Right lobe of liver (tissue), 4 donors: Measurements from ENCODE around the gene MYH7B.

Experiments
- POLR2A ChIP-seq: fragments of 450-650 bp; IDR thresholded peaks from one replicate; pipeline ENCODE4 v1.6.1; 2017; ENCODE audit warnings: antibody characterized with exemption, mild to moderate bottlenecking
- TF ChIP-seq, protein P1 (sequence below), 4 donors: fragments of 200-600 bp in 3 of 4; fragments of 450-650 bp in 1 of 4; IDR thresholded peaks; one replicate each; pipeline versions ENCODE4 v1.5.1 to v1.8.0; 2016 to 2022; ENCODE audit warnings: antibody characterized with exemption in 4 of 4, mild to moderate bottlenecking in 2 of 4
- donor health status: DM: no; HTN: no; CAD: no.
- donor health status: DM: no; HTN: no; CAD: no.
- donor health status: DM: no; HTN: yes; CAD: no.

DNA sequence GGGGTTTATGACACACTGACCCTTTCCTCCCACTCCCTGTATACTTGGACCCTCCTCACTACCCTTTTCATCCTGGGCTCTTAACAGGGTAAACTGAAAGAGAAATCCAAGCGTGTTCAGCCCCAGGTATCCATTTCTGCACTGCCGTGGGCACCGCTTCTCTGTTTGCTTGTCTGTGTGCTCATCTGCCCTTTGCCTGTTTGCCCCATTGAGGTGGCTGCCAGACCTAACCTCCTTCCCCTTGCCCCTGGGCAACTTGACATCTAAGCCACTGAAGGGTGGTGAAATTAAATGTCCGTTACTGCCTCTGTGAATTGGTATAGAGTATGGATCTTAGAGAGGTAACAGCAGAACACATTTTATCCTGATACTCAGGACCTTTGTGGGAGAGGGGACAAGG is 40.5 kb upstream of the MYH7B start:
- TF ChIP-seq, protein P1, sequence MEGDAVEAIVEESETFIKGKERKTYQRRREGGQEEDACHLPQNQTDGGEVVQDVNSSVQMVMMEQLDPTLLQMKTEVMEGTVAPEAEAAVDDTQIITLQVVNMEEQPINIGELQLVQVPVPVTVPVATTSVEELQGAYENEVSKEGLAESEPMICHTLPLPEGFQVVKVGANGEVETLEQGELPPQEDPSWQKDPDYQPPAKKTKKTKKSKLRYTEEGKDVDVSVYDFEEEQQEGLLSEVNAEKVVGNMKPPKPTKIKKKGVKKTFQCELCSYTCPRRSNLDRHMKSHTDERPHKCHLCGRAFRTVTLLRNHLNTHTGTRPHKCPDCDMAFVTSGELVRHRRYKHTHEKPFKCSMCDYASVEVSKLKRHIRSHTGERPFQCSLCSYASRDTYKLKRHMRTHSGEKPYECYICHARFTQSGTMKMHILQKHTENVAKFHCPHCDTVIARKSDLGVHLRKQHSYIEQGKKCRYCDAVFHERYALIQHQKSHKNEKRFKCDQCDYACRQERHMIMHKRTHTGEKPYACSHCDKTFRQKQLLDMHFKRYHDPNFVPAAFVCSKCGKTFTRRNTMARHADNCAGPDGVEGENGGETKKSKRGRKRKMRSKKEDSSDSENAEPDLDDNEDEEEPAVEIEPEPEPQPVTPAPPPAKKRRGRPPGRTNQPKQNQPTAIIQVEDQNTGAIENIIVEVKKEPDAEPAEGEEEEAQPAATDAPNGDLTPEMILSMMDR (IDR thresholded peaks at IDR 0.05), result no peak
- no peak for TF ChIP-seq POLR2A
